Uterus (tissue), 4 donors: ENCODE measurements around the gene INPP5A. TPM values are rescaled to one million over a fixed set of nuclear protein-coding genes. Genes with fewer than 3 reads are reported as not detected.
A peak's percentile ranks its signal among the peaks of the same experiment; 100 is the strongest.

Source experiments
- DNase-seq, 2 donors: peaks; one replicate each; pipeline ENCODE4 v3.0.0-alpha.2; 2019 to 2020
- H3K27ac ChIP-seq, 2 donors: fragments of 200-600 bp; sonication (generic); 1 replicate in 1 of 2; 2 replicates in 1 of 2; pipeline ENCODE4 v1.5.1; 2016 to 2018
- H3K27me3 ChIP-seq, 2 donors: fragments of 200-600 bp; sonication (generic); one replicate each; pipeline ENCODE4 v1.5.1; 2018 to 2019; ENCODE audit warnings: control low read depth in 1 of 2
- H3K36me3 ChIP-seq, 2 donors: fragments of 200-600 bp; sonication (generic); one replicate each; pipeline ENCODE4 v1.5.1; 2019; ENCODE audit warnings: control low read depth in 1 of 2
- H3K4me1 ChIP-seq, 2 donors: fragments of 200-600 bp; sonication (generic); one replicate each; pipeline ENCODE4 v1.5.1; 2018 to 2019; ENCODE audit warnings: control low read depth in 1 of 2
- H3K4me3 ChIP-seq, 2 donors: fragments of 200-600 bp; sonication (generic); 1 replicate in 1 of 2; 2 replicates in 1 of 2; pipeline ENCODE4 v1.5.1; 2018 to 2019; ENCODE audit warnings: mild to moderate bottlenecking in 1 of 2
- H3K9me3 ChIP-seq, 2 donors: fragments of 200-600 bp; sonication (generic); one replicate each; pipeline ENCODE4 v1.5.1; 2019; ENCODE audit warnings: control low read depth in 1 of 2
- CTCF ChIP-seq, 4 experiments: fragments of 200-600 bp in 2 of 4; fragments of 450-650 bp in 2 of 4; sonication (generic) in 2 of 4; IDR thresholded peaks; one replicate each; pipeline ENCODE4 v1.5.1; 2016 to 2019; ENCODE audit warnings: antibody characterized with exemption in 4 of 4, mild to moderate bottlenecking in 2 of 4, moderate library complexity in 1 of 4
- POLR2A ChIP-seq, 2 donors: fragments of 450-650 bp; IDR thresholded peaks; one replicate each; pipeline ENCODE4 v1.6.1; 2016; ENCODE audit warnings: antibody characterized with exemption in 2 of 2, mild to moderate bottlenecking in 1 of 2, moderate library complexity in 1 of 2
- intact Hi-C: fragments of 100-400 bp; cut with DNase I; formaldehyde crosslinking; loops from one replicate; pipeline ENCODE4 v1.15.1; 2023; ENCODE audit warnings: low total_unique reads
- total RNA-seq, 4 donors: library from RNA; depleted of rRNA in 3 of 4; stranded (reverse); fragments of >200 nt in 3 of 4; gene quantifications; one replicate each; pipeline versions ENCODE4 v1.1.0 to v1.2.4, GENCODE V29; 2014 to 2023
- donor health status: DM: yes; HTN: yes; CAD: no.

The INPP5A gene
- total RNA-seq, 4 donors from 2014 or later, result 22.5 to 160 (median 93.2) TPM

DNA sequence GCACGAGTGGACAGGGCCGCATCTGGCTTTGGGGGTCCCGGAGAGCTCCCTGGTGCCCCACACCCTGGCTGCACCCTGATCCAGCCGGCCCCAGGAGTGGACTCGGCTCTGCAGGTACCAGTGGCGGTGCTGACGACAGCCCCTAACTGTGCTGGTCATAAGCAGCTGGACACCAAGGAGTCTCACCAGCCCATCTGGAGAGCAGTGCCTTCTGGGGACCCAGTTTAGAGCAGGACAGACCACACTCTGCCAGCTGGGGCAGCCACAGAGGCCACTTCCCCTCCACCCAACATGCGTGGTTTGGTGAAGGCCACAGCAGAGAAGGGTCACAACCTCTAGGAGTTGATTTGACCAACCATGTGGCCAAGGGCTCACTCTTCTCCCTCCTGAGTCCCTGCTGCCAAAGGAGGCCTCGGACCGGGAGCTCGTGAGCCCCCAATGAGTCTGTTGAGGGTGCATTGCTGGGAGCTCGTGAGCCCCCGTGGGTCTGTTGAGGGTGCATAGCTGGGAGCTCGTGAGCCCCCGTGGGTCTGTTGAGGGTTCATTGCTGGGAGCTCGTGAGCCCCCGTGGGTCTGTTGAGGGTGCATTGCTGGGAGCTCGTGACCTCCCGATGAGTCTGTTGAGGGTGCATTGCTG lies 16.0 kb upstream of the INPP5A start:
- no peak for TF ChIP-seq POLR2A (IDR thresholded peaks at IDR 0.05)
- no peak for TF ChIP-seq CTCF (IDR thresholded peaks at IDR 0.05)
- Histone ChIP-seq H3K4me1 (peaks cover 11 to 32% of the 10 kb centered on the region in 2 donors), H3K9me3 (no peaks in the 10 kb centered on the region), H3K36me3 (no peaks in the 10 kb centered on the region), H3K27ac (peak overlapping the region; percentile 93 to 96), H3K27me3 (no peaks in the 10 kb centered on the region), H3K4me3 (no peak overlapping the region)
- intact Hi-C loops, result no loop called here
- peak; percentile 19 to 20 for DNase-seq

DNA sequence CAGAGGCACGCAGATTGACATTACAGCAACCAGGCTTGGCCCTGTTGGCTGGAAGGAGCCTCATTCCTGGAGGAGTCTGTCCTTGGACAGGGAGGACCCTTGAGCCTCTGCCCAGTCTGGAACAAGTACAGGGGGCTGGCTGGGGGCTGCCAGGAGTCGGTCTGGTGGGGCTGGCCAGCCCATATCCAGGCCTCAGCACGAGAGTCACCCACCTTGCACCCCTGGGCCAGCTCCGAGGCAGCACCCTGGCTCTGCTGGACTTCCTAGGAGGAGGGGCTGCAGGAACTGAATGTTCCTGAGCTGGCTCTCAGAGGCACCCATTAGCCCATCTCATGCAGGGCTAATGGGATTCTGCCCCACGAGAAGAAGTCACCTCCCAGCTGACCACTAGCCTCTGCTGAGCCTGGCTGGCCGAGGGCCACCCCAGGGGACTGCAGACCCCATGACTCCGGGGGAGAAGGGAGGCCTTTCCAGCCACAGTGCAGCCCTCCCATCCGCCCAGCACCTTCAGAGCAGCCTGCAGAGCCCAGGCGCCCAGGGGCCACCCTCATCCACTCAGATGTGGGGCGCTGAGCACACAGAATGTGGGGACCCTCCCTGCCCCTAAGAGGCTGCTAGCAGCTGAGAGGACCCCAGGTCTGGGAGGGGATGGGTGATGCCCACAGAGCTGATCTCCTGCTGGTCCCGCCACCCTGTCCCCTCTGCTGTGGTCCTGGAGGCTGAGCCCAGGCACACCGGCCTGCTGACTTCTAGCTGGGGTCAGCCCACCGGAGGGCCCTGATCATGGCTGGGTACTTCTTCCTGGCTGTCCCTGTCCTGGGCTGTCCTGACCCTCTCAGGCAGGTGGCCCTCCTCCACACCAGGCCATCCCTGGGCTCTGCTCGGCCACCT lies 14.8 kb upstream of the INPP5A start:
- DNase-seq, result peak; percentile 15 to 16
- H3K27ac ChIP-seq, result no peak overlapping the region
- no peaks in the 10 kb centered on the region for H3K36me3 ChIP-seq
- no peaks in the 10 kb centered on the region for H3K27me3 ChIP-seq
- H3K4me3 ChIP-seq, result no peak overlapping the region
- intact Hi-C loops, result no loop called here
- no peaks in the 10 kb centered on the region for H3K9me3 ChIP-seq
- peaks cover 8 to 23% of the 10 kb centered on the region in 2 donors for H3K4me1 ChIP-seq
- TF ChIP-seq POLR2A (IDR thresholded peaks at IDR 0.05) (no peak), CTCF (IDR thresholded peaks at IDR 0.05) (no peak)

DNA sequence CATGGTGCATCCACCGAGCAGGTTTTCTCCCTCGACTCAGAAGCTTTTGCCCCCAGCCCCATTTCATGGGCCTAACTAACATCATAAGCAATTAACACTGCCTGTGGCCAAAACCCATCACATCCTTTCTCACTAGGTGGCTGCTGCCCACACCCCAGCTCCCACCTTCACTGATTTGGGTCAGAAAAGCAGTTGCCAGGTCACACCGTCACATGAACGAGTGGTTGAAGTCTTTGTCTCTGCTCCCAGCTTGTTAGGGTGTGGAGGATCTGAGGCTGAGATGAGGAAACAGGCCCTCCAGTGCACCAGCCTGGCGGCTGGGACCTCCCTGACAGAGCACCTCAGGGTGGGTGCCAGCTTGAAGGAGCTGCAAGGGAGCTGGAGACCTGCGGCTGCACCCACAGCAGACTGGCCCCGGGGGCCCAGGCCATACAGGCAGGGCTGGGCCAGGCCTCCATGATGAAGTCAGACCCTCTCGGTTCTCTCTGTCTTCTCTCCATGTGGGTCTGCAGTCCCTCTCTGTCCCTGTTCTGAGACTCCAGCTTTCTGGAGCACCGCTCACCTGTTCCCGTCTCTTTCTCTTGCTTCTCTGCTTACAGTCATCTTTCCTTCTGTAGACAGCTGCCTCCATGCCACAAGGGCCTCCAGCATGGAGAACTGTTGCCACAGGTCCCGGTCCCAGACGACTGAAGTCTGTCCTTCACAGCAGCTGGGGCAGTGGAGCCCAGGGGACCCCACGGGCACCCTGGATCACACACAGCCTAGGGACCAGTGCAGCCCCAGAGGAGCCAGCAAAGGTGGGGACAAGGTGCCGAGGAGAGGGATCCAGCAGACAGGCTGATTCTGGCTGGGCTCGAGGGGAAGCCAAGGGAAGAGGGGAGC lies 13.8 kb upstream of the INPP5A start:
- intact Hi-C loops, result no loop called here
- no peaks in the 10 kb centered on the region for H3K36me3 ChIP-seq
- no peaks in the 10 kb centered on the region for H3K27me3 ChIP-seq
- TF ChIP-seq CTCF (IDR thresholded peaks at IDR 0.05) (no peak), POLR2A (IDR thresholded peaks at IDR 0.05) (no peak)
- peak; percentile 13 to 15 for DNase-seq
- H3K9me3 ChIP-seq, result no peaks in the 10 kb centered on the region
- H3K27ac ChIP-seq, result no peak overlapping the region
- H3K4me1 ChIP-seq, result peaks cover 4 to 15% of the 10 kb centered on the region in 2 donors
- H3K4me3 ChIP-seq, result no peak overlapping the region

- no peaks in the 10 kb centered on the region for H3K27me3 ChIP-seq
- peaks cover 0 to 7% of the 10 kb centered on the region in 2 donors for H3K4me1 ChIP-seq
- no peaks in the 10 kb centered on the region for H3K36me3 ChIP-seq
- H3K27ac ChIP-seq, result no peak overlapping the region
- no peak overlapping the region for H3K4me3 ChIP-seq
- no peak for TF ChIP-seq CTCF (IDR thresholded peaks at IDR 0.05)
- no peak for TF ChIP-seq POLR2A (IDR thresholded peaks at IDR 0.05)
- no peaks in the 10 kb centered on the region for H3K9me3 ChIP-seq
- DNase-seq, result peak; percentile 10 to 12
- intact Hi-C loops, result no loop called here
Measured at GRCh38 chr10:132524443-132525285, 12.9 kb upstream of the INPP5A start.
